Muscle of leg (tissue), 11 donors: ENCODE measurements around the gene MUC20. TPM values are rescaled to one million over a fixed set of nuclear protein-coding genes. Genes with fewer than 3 reads are reported as not detected.
"Not testable (repeated sequence)": the region's sequence is repeated elsewhere in the genome, so short reads cannot be mapped to it uniquely, and the experiment has no call there.

Experiments used
- DNase-seq: peaks from one replicate; pipeline ENCODE4 v3.0.0; 2013
- H3K27ac ChIP-seq: one replicate; pipeline ENCODE4 v1.5.1; 2013; ENCODE audit warnings: mild to moderate bottlenecking, low read length, control low read depth
- H3K27me3 ChIP-seq: one replicate; pipeline ENCODE4 v1.6.1; 2013; ENCODE audit warnings: low read length; ENCODE audit not compliant: control insufficient read depth, insufficient read depth
- H3K36me3 ChIP-seq: one replicate; pipeline ENCODE4 v1.6.1; 2013; ENCODE audit warnings: low read length; ENCODE audit not compliant: control insufficient read depth, insufficient read depth
- H3K4me1 ChIP-seq: one replicate; pipeline ENCODE4 v1.6.1; 2013; ENCODE audit warnings: low read length; ENCODE audit not compliant: control insufficient read depth, insufficient read depth
- H3K4me3 ChIP-seq: one replicate; pipeline ENCODE4 v1.5.1; 2013; ENCODE audit warnings: low read length, control low read depth
- H3K9me3 ChIP-seq: replicated peaks from 2 replicates; pipeline ENCODE4 v1.6.1; 2013; ENCODE audit warnings: low read depth, low read length; ENCODE audit not compliant: control insufficient read depth
- WGBS: methylation state at CpG from one replicate; pipeline ENCODE4 v1.1.5; 2013; ENCODE audit warnings: missing lambda C conversion rate; ENCODE audit not compliant: insufficient coverage; 5-methylcytosine and 5-hydroxymethylcytosine counted together
- polyA plus RNA-seq, 8 donors: library from polyadenylated mRNA; unstranded; fragments of 120-200 nt; gene quantifications; one replicate each; pipeline versions ENCODE4 v1.2.1 to v1.2.3, GENCODE V29; 2013; ENCODE audit warnings: inconsistent platforms in 1 of 8, low replicate concordance in 1 of 8; ENCODE audit not compliant: insufficient read length in 8 of 8, insufficient read depth in 1 of 8
- total RNA-seq: library from RNA; stranded (reverse); fragments of 120-200 nt; gene quantifications from one replicate; pipeline ENCODE4 v1.2.4, GENCODE V29; 2013

The MUC20 gene
- total and polyA plus RNA-seq, 9 donors = 0.66 to 12.0 (median 2.8) TPM

GRCh38 chr3:195693428-195694216, 27.2 kb upstream of the MUC20 start:
- Histone ChIP-seq H3K36me3 (peaks cover 49% of the 10 kb centered on the region), H3K27me3 (no peaks in the 10 kb centered on the region), H3K4me1 (peaks cover 5% of the 10 kb centered on the region), H3K4me3 (no peak overlapping the region), H3K27ac (no peak overlapping the region), H3K9me3 (no peaks in the 10 kb centered on the region)
- 84% methylated on average over 8 of the region's 13 CpGs for WGBS
- DNase-seq = no peak

- not testable (repeated sequence) for DNase-seq, H3K9me3 ChIP-seq, H3K4me1 ChIP-seq, H3K4me3 ChIP-seq, H3K27ac ChIP-seq, H3K27me3 ChIP-seq
- 58% methylated on average over 4 of the region's 8 CpGs for WGBS
- peaks cover 49% of the 10 kb centered on the region for H3K36me3 ChIP-seq
Measured at GRCh38 chr3:195694217-195695076, 26.3 kb upstream of the MUC20 start.

- DNase-seq = no peak
- WGBS = 84% methylated on average over 21 of the region's 31 CpGs
- no peak overlapping the region for H3K27ac ChIP-seq
- no peaks in the 10 kb centered on the region for H3K27me3 ChIP-seq
- H3K9me3 ChIP-seq = no peaks in the 10 kb centered on the region
- H3K4me3 ChIP-seq = no peak overlapping the region
- H3K36me3 ChIP-seq = peaks cover 42% of the 10 kb centered on the region
- peaks cover 5% of the 10 kb centered on the region for H3K4me1 ChIP-seq
Measured at GRCh38 chr3:195696632-195697278, 24.0 kb upstream of the MUC20 start.

- H3K36me3 ChIP-seq = peaks cover 34% of the 10 kb centered on the region
- peak; percentile 74 for DNase-seq
- H3K27ac ChIP-seq = no peak overlapping the region
- peaks cover 3% of the 10 kb centered on the region for H3K4me1 ChIP-seq
- no peak overlapping the region for H3K4me3 ChIP-seq
- H3K27me3 ChIP-seq = no peaks in the 10 kb centered on the region
- 47% methylated on average over 11 of the region's 11 CpGs for WGBS
- H3K9me3 ChIP-seq = no peaks in the 10 kb centered on the region
Measured at GRCh38 chr3:195697582-195698324, 23.0 kb upstream of the MUC20 start.

- H3K9me3 ChIP-seq = no peaks in the 10 kb centered on the region
- 86% methylated on average over 3 of the region's 4 CpGs for WGBS
- no peak overlapping the region for H3K27ac ChIP-seq
- no peak for DNase-seq
- H3K36me3 ChIP-seq = peaks cover 34% of the 10 kb centered on the region
- no peak overlapping the region for H3K4me3 ChIP-seq
- H3K27me3 ChIP-seq = no peaks in the 10 kb centered on the region
- peaks cover 3% of the 10 kb centered on the region for H3K4me1 ChIP-seq
Measured at GRCh38 chr3:195698325-195698646, 22.5 kb upstream of the MUC20 start.

- peaks cover 29% of the 10 kb centered on the region for H3K36me3 ChIP-seq
- WGBS = 63% methylated on average over 5 of the region's 5 CpGs
- peaks cover 3% of the 10 kb centered on the region for H3K4me1 ChIP-seq
- H3K4me3 ChIP-seq = no peak overlapping the region
- H3K27me3 ChIP-seq = no peaks in the 10 kb centered on the region
- H3K27ac ChIP-seq = no peak overlapping the region
- DNase-seq = no peak
- H3K9me3 ChIP-seq = no peaks in the 10 kb centered on the region
Measured at GRCh38 chr3:195698647-195699387, 22.0 kb upstream of the MUC20 start.

- WGBS = 79% methylated on average over 2 of the region's 2 CpGs
- no peak for DNase-seq
- Histone ChIP-seq H3K4me3 (no peak overlapping the region), H3K36me3 (peaks cover 24% of the 10 kb centered on the region), H3K27me3 (no peaks in the 10 kb centered on the region), H3K9me3 (no peaks in the 10 kb centered on the region), H3K4me1 (peaks cover 3% of the 10 kb centered on the region), H3K27ac (no peak overlapping the region)
Measured at GRCh38 chr3:195699388-195699771, 21.4 kb upstream of the MUC20 start.

- no peaks in the 10 kb centered on the region for H3K27me3 ChIP-seq
- H3K4me1 ChIP-seq = peaks cover 3% of the 10 kb centered on the region
- no peak overlapping the region for H3K4me3 ChIP-seq
- H3K9me3 ChIP-seq = no peaks in the 10 kb centered on the region
- 75% methylated on average over 3 of the region's 6 CpGs for WGBS
- DNase-seq = no peak
- H3K27ac ChIP-seq = no peak overlapping the region
- peaks cover 19% of the 10 kb centered on the region for H3K36me3 ChIP-seq
Measured at GRCh38 chr3:195699860-195700259, 20.9 kb upstream of the MUC20 start.

- Histone ChIP-seq H3K27me3 (no peaks in the 10 kb centered on the region), H3K36me3 (peaks cover 17% of the 10 kb centered on the region), H3K9me3 (no peaks in the 10 kb centered on the region), H3K4me3 (no peak overlapping the region), H3K27ac (no peak overlapping the region), H3K4me1 (peaks cover 3% of the 10 kb centered on the region)
- 83% methylated on average over 4 of the region's 5 CpGs for WGBS
- no peak for DNase-seq
Measured at GRCh38 chr3:195700319-195700718, 20.5 kb upstream of the MUC20 start.
